GM19328 (cell line): Measurements from ENCODE around the gene MPZL3.
"Not testable (repeated sequence)": the region's sequence is repeated elsewhere in the genome, so short reads cannot be mapped to it uniquely, and the experiment has no call there.

Experiments used
- ATAC-seq: cut with Tn5 transposase; IDR thresholded peaks from one replicate; pipeline ENCODE4 v1.9.1; 2021; ENCODE audit warnings: mild to moderate bottlenecking, moderate library complexity; ENCODE audit not compliant: unreplicated experiment

The MPZL3 gene

DNA sequence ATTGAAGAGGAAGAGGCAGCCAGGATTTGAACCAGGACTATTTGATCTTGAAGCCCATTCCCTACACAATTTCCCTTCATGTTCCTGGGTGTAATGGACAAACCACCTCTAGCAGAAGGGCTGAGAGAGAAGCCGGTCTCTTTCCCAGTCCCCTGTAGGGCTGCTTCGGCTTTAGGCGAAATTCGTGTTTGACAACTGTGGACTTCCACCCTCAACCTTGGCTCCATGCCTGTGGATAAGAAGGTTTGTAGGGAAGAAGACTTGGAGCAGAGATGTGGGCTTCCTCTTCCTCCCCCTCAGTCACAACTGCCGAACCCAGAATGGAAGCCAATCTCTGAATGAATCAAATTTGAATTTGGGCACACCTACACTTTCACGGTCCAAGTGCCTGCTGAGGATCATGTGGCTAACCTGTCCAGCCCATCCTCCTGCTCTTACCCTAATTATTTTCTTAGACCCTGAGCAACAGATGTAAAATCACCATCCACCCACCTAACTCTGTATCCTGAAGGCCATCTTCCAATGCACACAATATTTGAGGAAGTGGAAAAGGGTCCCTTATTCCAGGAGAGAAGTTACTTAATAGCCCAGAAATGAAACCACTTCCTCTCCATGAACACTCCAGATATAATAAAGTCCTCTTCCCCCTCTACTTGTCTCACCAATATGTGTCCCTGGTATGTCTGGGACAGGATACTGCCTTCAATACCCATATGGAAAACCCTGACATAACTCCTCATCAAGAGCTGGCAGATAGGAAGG lies 65.6 kb downstream of the MPZL3 start:
- no peak for ATAC-seq

DNA sequence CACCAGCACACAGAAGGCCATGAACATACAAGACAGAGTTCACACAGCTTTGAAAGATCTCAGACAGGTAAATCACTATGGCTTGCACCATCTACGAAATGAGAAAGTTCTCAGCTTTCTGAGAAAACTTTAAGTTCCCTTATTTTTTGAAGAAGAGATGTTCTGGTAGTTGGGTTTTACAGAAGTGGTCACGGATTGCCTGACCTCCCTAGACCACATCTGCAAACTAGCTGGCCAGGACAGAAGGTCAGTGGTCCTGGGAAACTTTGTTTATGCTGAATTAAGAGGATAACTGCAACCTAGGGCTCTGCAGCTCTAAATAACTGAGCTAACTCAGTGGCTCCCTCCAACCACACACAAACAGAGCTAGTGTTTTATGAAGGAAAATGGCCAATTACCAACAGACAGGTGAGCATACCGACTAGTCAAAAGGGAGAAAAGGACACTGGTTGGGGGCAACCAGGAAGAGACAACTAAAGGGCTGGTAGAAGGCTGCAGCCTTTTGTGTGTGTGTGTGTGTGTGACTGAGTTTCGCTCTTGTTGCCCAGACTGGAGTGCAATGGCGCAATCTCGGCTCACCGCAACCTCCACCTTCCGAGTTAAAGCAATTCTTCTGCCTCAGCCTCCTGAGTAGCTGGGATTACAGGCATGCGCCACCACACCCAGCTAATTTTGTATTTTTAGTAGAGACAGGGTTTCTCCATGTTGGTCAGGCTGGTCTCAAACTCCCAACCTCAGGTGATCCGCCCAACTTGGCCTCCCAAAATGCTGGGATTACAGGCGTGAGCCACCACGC lies 67.2 kb downstream of the MPZL3 start:
- ATAC-seq = no peak

DNA sequence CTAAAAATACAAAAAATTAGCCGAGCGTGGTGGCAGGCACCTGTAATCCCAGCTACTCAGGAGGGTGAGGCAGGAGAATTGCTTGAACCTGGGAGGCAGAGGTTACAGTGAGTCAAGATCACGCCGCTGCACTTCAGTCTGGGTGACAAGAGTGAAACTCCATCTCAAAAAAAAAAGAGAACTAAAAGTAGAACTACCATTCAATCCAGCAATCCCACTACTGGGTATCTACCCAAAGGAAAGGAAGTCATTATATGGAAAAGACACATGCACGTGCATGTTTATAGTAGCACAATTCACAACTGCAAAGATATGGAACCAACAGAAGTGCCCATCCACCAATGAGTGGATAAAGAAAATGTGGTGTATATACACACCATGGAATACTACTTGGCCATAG lies 68.5 kb downstream of the MPZL3 start:
- not testable (repeated sequence) for ATAC-seq

DNA sequence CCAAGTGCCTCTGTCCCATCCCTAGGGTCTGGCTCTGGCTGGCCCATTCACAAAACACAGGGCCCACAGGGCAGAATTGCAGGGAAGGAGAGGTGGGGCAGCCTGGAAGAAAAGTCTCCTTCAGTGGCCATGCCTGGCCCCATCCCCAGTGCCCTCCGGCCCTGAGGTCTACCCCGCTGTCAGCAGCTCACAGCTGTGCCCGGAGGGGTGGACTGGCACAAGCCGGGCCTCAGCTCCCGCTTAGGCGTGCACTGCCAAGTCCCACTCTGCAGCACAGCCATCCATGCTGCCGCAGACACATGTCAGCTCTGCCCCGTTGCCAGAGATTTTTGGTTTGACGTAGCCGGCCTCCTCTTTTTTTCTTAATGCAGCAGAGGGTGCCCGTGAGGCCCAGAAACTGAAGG lies 71.9 kb downstream of the MPZL3 start:
- ATAC-seq = no peak

DNA sequence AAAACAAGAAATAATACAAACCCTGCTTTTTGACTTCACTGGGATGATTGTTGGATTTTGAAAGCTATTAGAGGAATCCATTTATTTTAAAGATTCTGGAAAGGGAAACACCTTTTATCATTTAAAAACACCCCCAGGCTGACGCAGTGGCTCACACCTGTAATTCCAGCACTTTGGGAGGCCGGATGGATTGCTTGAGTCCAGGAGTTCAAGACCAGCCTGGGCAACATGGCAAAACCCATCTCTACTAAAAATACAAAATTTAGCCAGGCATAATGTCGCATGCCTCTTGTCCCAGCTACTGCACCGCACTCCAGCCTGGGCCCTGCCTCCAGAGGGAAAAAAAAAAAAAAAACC lies 75.4 kb downstream of the MPZL3 start:
- no peak for ATAC-seq
